HepG2 (cell line): ENCODE results near the gene SPACA4. TPM values are rescaled to one million over a fixed set of nuclear protein-coding genes. Genes with fewer than 3 reads are reported as not detected.

Experiments used
- BHLHE40 ChIP-seq: IDR thresholded peaks from 2 replicates; pipeline ENCODE4 v1.6.1; 2011; ENCODE audit warnings: low read length, improper control_type of control experiment
- CAMTA2 ChIP-seq: sonication (generic); formaldehyde crosslinking; IDR thresholded peaks from 2 replicates; pipeline ENCODE4 v1.4.0; 2020; ENCODE audit warnings: mild to moderate bottlenecking, missing genetic modification reagents, borderline replicate concordance
- CEBPZ ChIP-seq: IDR thresholded peaks from 2 replicates; pipeline ENCODE4 v1.6.1; 2012; ENCODE audit warnings: low read length, improper control_type of control experiment
- CREB3 ChIP-seq: sonication (generic); formaldehyde crosslinking; IDR thresholded peaks from 2 replicates; pipeline ENCODE4 v1.5.0; 2020; ENCODE audit warnings: missing genetic modification reagents
- FOXJ3 ChIP-seq: sonication (generic); formaldehyde crosslinking; IDR thresholded peaks from 2 replicates; pipeline ENCODE4 v1.4.0; 2020; ENCODE audit warnings: missing genetic modification reagents, mild to moderate bottlenecking, borderline replicate concordance
- KLF15 ChIP-seq: sonication (generic); formaldehyde crosslinking; IDR thresholded peaks from 2 replicates; pipeline ENCODE4 v1.8.1; 2023; ENCODE audit warnings: borderline replicate concordance, mild to moderate bottlenecking, inconsistent platforms, missing genetic modification reagents, mixed read lengths
- MTA3 ChIP-seq: sonication (generic); formaldehyde crosslinking; IDR thresholded peaks from 2 replicates; pipeline ENCODE4 v1.4.0; 2020; ENCODE audit warnings: missing genetic modification reagents
- SRSF1 ChIP-seq: fragments of 200-400 bp; formaldehyde crosslinking; optimal IDR thresholded peaks from 2 replicates; pipeline ENCODE3; 2017; ENCODE audit warnings: mild to moderate bottlenecking, low read depth, low read length, moderate library complexity
- SUZ12 ChIP-seq: fragments of 150-350 bp; IDR thresholded peaks from 2 replicates; pipeline ENCODE4 v1.6.1; 2014; ENCODE audit warnings: low read depth, low read length
- TAF15 ChIP-seq: fragments of 200-400 bp; formaldehyde crosslinking; IDR thresholded peaks from one replicate; pipeline ENCODE4 v1.6.1; 2018; ENCODE audit warnings: mild to moderate bottlenecking, low read depth, low read length; ENCODE audit not compliant: poor library complexity, severe bottlenecking
- ZNF317 ChIP-seq: sonication (generic); formaldehyde crosslinking; IDR thresholded peaks from 2 replicates; pipeline ENCODE4 v1.5.0; 2020; ENCODE audit warnings: mild to moderate bottlenecking, missing genetic modification reagents
- ZNF33A ChIP-seq: sonication (generic); formaldehyde crosslinking; IDR thresholded peaks from 2 replicates; pipeline ENCODE4 v1.5.1; 2020; ENCODE audit warnings: missing genetic modification reagents, mild to moderate bottlenecking, moderate library complexity, borderline replicate concordance
- ZNF383 ChIP-seq: sonication (generic); formaldehyde crosslinking; IDR thresholded peaks from 2 replicates; pipeline ENCODE4 v1.4.0; 2020; ENCODE audit warnings: missing genetic modification reagents, mild to moderate bottlenecking, borderline replicate concordance
- ZNF556 ChIP-seq: sonication (generic); formaldehyde crosslinking; IDR thresholded peaks from 2 replicates; pipeline ENCODE4 v1.4.0; 2020; ENCODE audit warnings: mild to moderate bottlenecking, missing genetic modification reagents, borderline replicate concordance
- ZNF773 ChIP-seq: sonication (generic); formaldehyde crosslinking; IDR thresholded peaks from 2 replicates; pipeline ENCODE4 v1.4.0; 2020; ENCODE audit warnings: missing genetic modification reagents, borderline replicate concordance
- ZNF776 ChIP-seq: sonication (generic); formaldehyde crosslinking; IDR thresholded peaks from 2 replicates; pipeline ENCODE4 v1.4.0; 2020; ENCODE audit warnings: mild to moderate bottlenecking, missing genetic modification reagents
- ZNF780A ChIP-seq: sonication (generic); formaldehyde crosslinking; IDR thresholded peaks from 2 replicates; pipeline ENCODE4 v1.8.0; 2022; ENCODE audit warnings: mild to moderate bottlenecking, missing genetic modification reagents, moderate library complexity
- ZSCAN22 ChIP-seq: sonication (generic); formaldehyde crosslinking; IDR thresholded peaks from 2 replicates; pipeline ENCODE4 v1.4.0; 2020; ENCODE audit warnings: mild to moderate bottlenecking, missing genetic modification reagents
- polyA plus RNA-seq, 8 experiments: library from polyadenylated mRNA; depleted of rRNA in 3 of 8; stranded (reverse) in 7 of 8; unstranded in 1 of 8; fragments of >200 nt; fragmentation: Illumina TruSeq in 4 of 8; extraction: Trizol in 4 of 8; gene quantifications; 2 replicates each; pipeline versions ENCODE4 v1.2.1 to v1.2.3, GENCODE V29; 2011 to 2016; ENCODE audit warnings: low read depth in 4 of 8, missing spikeins in 1 of 8, mixed read lengths in 1 of 8; ENCODE audit not compliant: insufficient read depth in 1 of 8
- total RNA-seq, 5 experiments: library from RNA; depleted of rRNA; stranded (reverse); fragments of >200 nt; fragmentation: Illumina TruSeq; extraction: Trizol; gene quantifications; 2 replicates each; pipeline ENCODE4 v1.2.3, GENCODE V29; 2016; ENCODE audit warnings: low read depth in 1 of 5
- TF ChIP-seq, protein P1 (sequence below): sonication (generic); formaldehyde crosslinking; IDR thresholded peaks from 2 replicates; pipeline ENCODE4 v1.4.0; 2020; ENCODE audit warnings: missing genetic modification reagents
- TF ChIP-seq, protein P2 (sequence below): sonication (generic); formaldehyde crosslinking; IDR thresholded peaks from 2 replicates; pipeline ENCODE4 v1.4.0; 2020; ENCODE audit warnings: missing genetic modification reagents, mild to moderate bottlenecking, borderline replicate concordance

Gene SPACA4
- total and polyA plus RNA-seq, 2 of the 13 experiments (the other 11 are each of a cell fraction or from before 2014, with no cell fraction given), result not detected

DNA sequence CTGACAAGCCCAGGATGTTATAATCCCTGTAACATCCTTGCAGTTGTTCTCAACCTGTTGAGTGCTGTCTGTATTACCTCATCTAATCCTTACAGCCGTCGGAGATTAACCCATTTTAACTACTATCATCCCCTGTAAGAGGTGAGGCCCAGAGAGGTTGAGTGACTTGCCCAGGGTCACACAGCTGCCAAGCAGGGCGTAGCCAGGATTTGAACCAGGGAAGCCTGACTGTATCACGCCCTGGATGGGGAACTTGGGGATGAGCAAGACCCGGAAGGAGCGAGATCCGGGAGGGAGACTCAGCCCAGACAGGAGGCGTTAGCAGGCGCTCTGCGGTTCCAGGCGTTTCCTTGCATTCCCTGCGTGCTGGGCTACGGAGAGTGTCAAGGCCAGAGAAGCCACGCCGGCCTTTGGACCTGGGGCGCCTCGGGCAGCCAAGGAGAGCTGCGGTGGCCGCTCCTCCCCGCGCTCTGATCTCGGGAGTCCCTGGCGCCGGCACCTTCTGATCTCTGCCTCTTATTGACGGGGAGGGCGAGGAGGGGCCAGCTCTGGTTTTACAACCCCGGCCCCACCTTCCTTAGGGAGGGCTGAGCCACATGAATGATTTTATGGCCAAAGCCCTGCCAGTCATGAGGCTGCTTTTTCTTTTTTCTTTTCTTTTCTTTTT lies 48.4 kb upstream of the SPACA4 start (continued):
- TF ChIP-seq ZNF773 (CRISPR knock-in tag) (no peak), CEBPZ (no peak), ZSCAN22 (CRISPR knock-in tag) (no peak), ZNF776 (CRISPR knock-in tag) (peak; percentile 43; the same call in 1 of the 2 replicates), CREB3 (CRISPR knock-in tag) (no peak), ZNF780A (no peak), MTA3 (no peak), SUZ12 (no peak), TAF15 (no peak), SRSF1 (peak; percentile 52), KLF15 (CRISPR knock-in tag) (no peak), CAMTA2 (CRISPR knock-in tag) (no peak), BHLHE40 (peak; percentile 51; the same call in 1 of the 2 replicates), ZNF33A (CRISPR knock-in tag) (no peak), ZNF556 (CRISPR knock-in tag) (peak; percentile 89), ZNF383 (CRISPR knock-in tag) (no peak), FOXJ3 (peak; percentile 76; the same call in 1 of the 2 replicates), ZNF317 (CRISPR knock-in tag) (0 out of 2 replicates have a peak, but pooled peaks have one; percentile 42)
- TF ChIP-seq, protein P1, sequence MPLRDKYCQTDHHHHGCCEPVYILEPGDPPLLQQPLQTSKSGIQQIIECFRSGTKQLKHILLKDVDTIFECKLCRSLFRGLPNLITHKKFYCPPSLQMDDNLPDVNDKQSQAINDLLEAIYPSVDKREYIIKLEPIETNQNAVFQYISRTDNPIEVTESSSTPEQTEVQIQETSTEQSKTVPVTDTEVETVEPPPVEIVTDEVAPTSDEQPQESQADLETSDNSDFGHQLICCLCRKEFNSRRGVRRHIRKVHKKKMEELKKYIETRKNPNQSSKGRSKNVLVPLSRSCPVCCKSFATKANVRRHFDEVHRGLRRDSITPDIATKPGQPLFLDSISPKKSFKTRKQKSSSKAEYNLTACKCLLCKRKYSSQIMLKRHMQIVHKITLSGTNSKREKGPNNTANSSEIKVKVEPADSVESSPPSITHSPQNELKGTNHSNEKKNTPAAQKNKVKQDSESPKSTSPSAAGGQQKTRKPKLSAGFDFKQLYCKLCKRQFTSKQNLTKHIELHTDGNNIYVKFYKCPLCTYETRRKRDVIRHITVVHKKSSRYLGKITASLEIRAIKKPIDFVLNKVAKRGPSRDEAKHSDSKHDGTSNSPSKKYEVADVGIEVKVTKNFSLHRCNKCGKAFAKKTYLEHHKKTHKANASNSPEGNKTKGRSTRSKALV (CRISPR knock-in tag), result no peak
- TF ChIP-seq, protein P2, sequence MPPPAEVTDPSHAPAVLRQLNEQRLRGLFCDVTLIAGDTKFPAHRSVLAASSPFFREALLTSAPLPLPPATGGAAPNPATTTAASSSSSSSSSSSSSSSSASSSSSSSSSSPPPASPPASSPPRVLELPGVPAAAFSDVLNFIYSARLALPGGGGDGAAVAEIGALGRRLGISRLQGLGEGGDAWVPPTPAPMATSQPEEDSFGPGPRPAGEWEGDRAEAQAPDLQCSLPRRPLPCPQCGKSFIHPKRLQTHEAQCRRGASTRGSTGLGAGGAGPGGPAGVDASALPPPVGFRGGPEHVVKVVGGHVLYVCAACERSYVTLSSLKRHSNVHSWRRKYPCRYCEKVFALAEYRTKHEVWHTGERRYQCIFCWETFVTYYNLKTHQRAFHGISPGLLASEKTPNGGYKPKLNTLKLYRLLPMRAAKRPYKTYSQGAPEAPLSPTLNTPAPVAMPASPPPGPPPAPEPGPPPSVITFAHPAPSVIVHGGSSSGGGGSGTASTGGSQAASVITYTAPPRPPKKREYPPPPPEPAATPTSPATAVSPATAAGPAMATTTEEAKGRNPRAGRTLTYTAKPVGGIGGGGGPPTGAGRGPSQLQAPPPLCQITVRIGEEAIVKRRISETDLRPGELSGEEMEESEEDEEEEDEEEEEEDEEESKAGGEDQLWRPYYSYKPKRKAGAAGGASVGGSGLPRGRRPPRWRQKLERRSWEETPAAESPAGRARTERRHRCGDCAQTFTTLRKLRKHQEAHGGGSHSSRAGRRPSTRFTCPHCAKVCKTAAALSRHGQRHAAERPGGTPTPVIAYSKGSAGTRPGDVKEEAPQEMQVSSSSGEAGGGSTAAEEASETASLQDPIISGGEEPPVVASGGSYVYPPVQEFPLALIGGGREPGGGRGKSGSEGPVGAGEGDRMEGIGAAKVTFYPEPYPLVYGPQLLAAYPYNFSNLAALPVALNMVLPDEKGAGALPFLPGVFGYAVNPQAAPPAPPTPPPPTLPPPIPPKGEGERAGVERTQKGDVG (CRISPR knock-in tag), result peak; percentile 60; the same call in 1 of the 2 replicates
